Spleen (tissue), 7 donors: ENCODE data around the gene KIAA1217.

Experiments
- CTCF ChIP-seq, 11 experiments: fragments of 200-600 bp in 7 of 11; fragments of 450-650 bp in 4 of 11; sonication (generic) in 4 of 11; IDR thresholded peaks in 8 of 11; conservative IDR thresholded peaks in 3 of 11; 1 replicate in 7 of 11; 2 replicates in 4 of 11; pipeline versions ENCODE4 v1.4.0 to v1.8.0; 2016 to 2021; ENCODE audit warnings: antibody characterized with exemption in 11 of 11, inconsistent platforms in 4 of 11, mild to moderate bottlenecking in 1 of 11
- POLR2A ChIP-seq, 3 donors: fragments of 450-650 bp; IDR thresholded peaks; one replicate each; pipeline ENCODE4 v1.5.1; 2017; ENCODE audit warnings: antibody characterized with exemption in 3 of 3, mild to moderate bottlenecking in 1 of 3
- POLR2AphosphoS5 ChIP-seq, 3 donors: sonication (generic); formaldehyde crosslinking; IDR thresholded peaks; one replicate each; pipeline ENCODE4 v1.5.1; 2017; ENCODE audit warnings: antibody characterized with exemption in 3 of 3
- donor health status: DM: no; HTN: no; CAD: no; lungs with moderate emphysema.
- donor health status: DM: no; HTN: no; CAD: no.
- donor health status: DM: no; HTN: no; CAD: no.

- no peak for TF ChIP-seq CTCF (IDR thresholded peaks at IDR 0.05 in 8 of 11, conservative IDR thresholded peaks at IDR 0.05 in 3 of 11)
- no peak for TF ChIP-seq POLR2AphosphoS5 (IDR thresholded peaks at IDR 0.05)
- TF ChIP-seq POLR2A (IDR thresholded peaks at IDR 0.05) = no peak
These were observed 32.3 kb upstream of the KIAA1217 start for GRCh38 chr10:24176658-24177057.
